Esophagus squamous epithelium (tissue), 5 donors: ENCODE data around the gene ABHD15. TPM values are rescaled to one million over a fixed set of nuclear protein-coding genes. Genes with fewer than 3 reads are reported as not detected.
"Not testable (repeated sequence)": the region's sequence is repeated elsewhere in the genome, so short reads cannot be mapped to it uniquely, and the experiment has no call there.

ENCODE experiments used
- DNase-seq: peaks from one replicate; lab custom pipeline; 2025; lab: John Stamatoyannopoulos, UW
- H3K27ac ChIP-seq, 4 donors: fragments of 200-600 bp; sonication (generic); one replicate each; pipeline ENCODE4 v1.5.1; 2016 to 2019; ENCODE audit warnings: mild to moderate bottlenecking in 1 of 4
- H3K27me3 ChIP-seq, 4 donors: fragments of 200-600 bp; sonication (generic); 1 replicate in 3 of 4; 2 replicates in 1 of 4; pipeline versions ENCODE4 v1.5.1 to v1.6.0; 2017 to 2021; ENCODE audit warnings: antibody characterized with exemption in 1 of 4
- H3K36me3 ChIP-seq, 3 donors: fragments of 200-600 bp; sonication (generic); one replicate each; pipeline ENCODE4 v1.5.1; 2016 to 2019
- H3K4me1 ChIP-seq, 3 donors: fragments of 200-600 bp; sonication (generic); one replicate each; pipeline ENCODE4 v1.5.1; 2017 to 2019
- H3K4me3 ChIP-seq, 4 donors: fragments of 200-600 bp; sonication (generic); 1 replicate in 3 of 4; 2 replicates in 1 of 4; pipeline ENCODE4 v1.5.1; 2016 to 2019; ENCODE audit warnings: mild to moderate bottlenecking in 2 of 4, moderate library complexity in 1 of 4
- H3K9me3 ChIP-seq, 3 donors: fragments of 200-600 bp; sonication (generic); one replicate each; pipeline ENCODE4 v1.5.1; 2016 to 2019
- POLR2A ChIP-seq, 4 donors: fragments of 450-650 bp; IDR thresholded peaks; one replicate each; pipeline ENCODE4 v1.6.1; 2017; ENCODE audit warnings: antibody characterized with exemption in 4 of 4, mild to moderate bottlenecking in 4 of 4, moderate library complexity in 3 of 4
- WGBS, 2 donors: methylation state at CpG; one replicate each; pipeline ENCODE4 v1.1.5; 2018; 5-methylcytosine and 5-hydroxymethylcytosine counted together
- intact Hi-C: fragments of 100-400 bp; cut with DNase I; formaldehyde crosslinking; loops from one replicate; pipeline ENCODE4 v1.15.0; 2022
- total RNA-seq, 4 donors: library from RNA; depleted of rRNA; stranded (reverse); fragments of >200 nt; gene quantifications; one replicate each; pipeline ENCODE4 v1.1.0, GENCODE V29; 2016
- TF ChIP-seq, protein P1 (sequence below), 6 experiments: fragments of 450-650 bp in 4 of 6; fragments of 200-600 bp in 2 of 6; sonication (generic) in 2 of 6; IDR thresholded peaks; one replicate each; pipeline ENCODE4 v1.5.1; 2016 to 2019; ENCODE audit warnings: antibody characterized with exemption in 6 of 6, mild to moderate bottlenecking in 4 of 6, moderate library complexity in 4 of 6
- donor health status: DM: yes; HTN: yes; CAD: no.

Gene ABHD15
- total RNA-seq, 4 donors from 2014 or later = 4.3 to 7.2 (median 5.4) TPM

DNA sequence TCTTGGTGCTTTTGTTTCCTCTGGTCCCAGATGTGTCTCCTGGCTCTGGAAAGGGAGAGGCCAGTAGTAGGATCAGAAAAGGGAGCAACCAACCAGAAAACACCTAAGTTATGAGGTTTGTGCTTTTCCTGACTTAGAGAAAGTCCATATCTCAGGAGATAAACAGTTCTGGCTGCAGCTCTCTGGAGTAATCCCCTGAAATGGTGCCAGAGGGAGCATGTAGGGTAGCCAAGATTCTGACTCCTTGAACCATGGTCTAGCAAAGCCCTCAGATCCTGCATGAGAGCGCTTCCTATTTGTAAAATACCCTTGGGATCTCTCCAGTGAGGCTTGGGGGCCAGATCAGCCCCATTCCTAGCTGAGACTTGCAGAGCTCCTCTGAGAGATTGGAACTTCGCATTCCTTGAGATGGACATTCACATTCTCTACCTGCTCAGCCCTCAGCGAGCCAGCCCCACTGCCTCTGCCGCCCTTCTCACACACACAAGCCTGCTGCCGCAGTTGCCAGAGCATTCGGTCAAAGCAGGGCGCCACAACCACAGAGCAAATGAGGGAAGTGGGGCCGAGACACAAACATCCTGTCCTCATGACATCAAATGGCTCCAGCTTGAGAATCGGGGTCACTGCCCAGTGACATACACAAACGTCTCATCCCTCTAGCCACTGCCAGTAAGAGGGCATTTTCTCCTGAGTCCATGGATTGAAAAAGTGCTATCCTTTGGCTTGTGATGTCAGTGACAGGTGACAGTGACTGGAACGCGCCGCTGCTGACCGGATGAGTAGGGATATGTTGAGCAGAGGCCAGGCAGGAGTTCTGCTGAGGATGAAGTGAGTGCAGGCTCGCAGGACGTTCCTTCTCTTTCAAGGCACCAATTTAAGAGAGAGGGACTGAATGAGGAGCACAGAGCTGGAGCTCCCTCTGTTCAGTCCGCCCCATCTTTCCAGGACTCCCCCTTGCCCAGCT, 5.0 kb downstream of the ABHD15 start:
- Histone ChIP-seq H3K4me3 (no peak overlapping the region), H3K9me3 (no peaks in the 10 kb centered on the region), H3K36me3 (peaks cover 0 to 16% (median 0%) of the 10 kb centered on the region in 3 donors), H3K4me1 (peaks cover 7 to 45% (median 20%) of the 10 kb centered on the region in 3 donors), H3K27me3 (no peaks in the 10 kb centered on the region), H3K27ac (peak overlapping the region in 3 of 4 donors; percentile 27 to 49 (median 40))
- no peak for DNase-seq
- WGBS, 2 donors = 80% methylated on average over 3 to 15 of the region's 17 CpGs
- TF ChIP-seq POLR2A (IDR thresholded peaks at IDR 0.05) = peak in 1 of 4 donors; percentile 38
- TF ChIP-seq, protein P1, sequence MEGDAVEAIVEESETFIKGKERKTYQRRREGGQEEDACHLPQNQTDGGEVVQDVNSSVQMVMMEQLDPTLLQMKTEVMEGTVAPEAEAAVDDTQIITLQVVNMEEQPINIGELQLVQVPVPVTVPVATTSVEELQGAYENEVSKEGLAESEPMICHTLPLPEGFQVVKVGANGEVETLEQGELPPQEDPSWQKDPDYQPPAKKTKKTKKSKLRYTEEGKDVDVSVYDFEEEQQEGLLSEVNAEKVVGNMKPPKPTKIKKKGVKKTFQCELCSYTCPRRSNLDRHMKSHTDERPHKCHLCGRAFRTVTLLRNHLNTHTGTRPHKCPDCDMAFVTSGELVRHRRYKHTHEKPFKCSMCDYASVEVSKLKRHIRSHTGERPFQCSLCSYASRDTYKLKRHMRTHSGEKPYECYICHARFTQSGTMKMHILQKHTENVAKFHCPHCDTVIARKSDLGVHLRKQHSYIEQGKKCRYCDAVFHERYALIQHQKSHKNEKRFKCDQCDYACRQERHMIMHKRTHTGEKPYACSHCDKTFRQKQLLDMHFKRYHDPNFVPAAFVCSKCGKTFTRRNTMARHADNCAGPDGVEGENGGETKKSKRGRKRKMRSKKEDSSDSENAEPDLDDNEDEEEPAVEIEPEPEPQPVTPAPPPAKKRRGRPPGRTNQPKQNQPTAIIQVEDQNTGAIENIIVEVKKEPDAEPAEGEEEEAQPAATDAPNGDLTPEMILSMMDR (IDR thresholded peaks at IDR 0.05) = no peak
- intact Hi-C loops = no loop called here

DNA sequence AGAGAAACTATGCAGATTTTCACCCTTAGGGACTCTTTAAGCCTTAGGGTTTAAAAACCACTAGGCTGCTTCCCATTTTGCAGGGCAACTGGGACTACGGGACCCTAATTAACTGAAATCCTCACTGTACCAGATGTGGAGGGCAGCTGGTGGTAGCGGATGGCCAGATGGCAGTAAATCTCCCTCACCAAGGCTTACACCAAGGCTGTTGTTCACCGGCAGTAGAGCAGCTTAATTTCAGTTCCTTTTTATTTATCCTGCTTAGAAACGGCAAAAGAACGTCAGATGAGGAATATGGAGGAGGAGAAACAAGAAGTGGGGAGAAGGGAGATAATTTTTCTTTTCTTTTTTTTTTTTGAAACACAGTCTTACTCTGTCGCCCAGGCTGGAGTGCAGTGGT, 6.5 kb downstream of the ABHD15 start:
- TF ChIP-seq POLR2A (IDR thresholded peaks at IDR 0.05) = no peak
- TF ChIP-seq, protein P1 (IDR thresholded peaks at IDR 0.05) = no peak
- Histone ChIP-seq H3K4me1 (peaks cover 0 to 30% (median 10%) of the 10 kb centered on the region in 3 donors), H3K9me3 (no peaks in the 10 kb centered on the region), H3K27ac (peak overlapping the region in 1 of 4 donors; percentile 49), H3K4me3 (no peak overlapping the region), H3K36me3 (peaks cover 0 to 16% (median 0%) of the 10 kb centered on the region in 3 donors), H3K27me3 (no peaks in the 10 kb centered on the region)
- WGBS, 2 donors = 77 to 93% methylated on average over 5 to 6 of the region's 6 CpGs
- no peak for DNase-seq
- intact Hi-C loops = no loop called here

DNA sequence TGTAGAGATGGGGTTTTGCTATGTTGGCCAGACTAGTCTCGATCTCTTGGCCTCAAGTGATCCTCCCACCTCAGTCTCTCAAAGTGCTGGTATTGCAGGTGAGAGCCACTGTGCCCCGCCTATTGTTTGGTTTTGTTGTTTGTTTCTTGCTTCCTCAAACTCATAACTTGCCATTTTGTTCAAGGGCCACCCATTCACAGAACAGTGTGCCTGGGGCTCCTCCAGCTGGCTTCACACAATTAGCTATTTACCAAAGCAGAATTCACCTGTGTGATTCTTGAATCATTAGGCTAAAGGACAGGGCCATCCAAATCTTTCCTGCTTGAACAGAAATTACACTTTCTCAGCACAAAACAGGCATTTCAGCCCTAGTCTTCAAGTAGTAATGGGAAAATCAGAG, 7.2 kb downstream of the ABHD15 start:
- Histone ChIP-seq H3K27me3 (no peaks in the 10 kb centered on the region), H3K4me3 (no peak overlapping the region), H3K36me3 (peaks cover 0 to 16% (median 0%) of the 10 kb centered on the region in 3 donors), H3K27ac (no peak overlapping the region), H3K9me3 (no peaks in the 10 kb centered on the region), H3K4me1 (peaks cover 0 to 24% (median 10%) of the 10 kb centered on the region in 3 donors)
- 91 to 95% methylated on average over 2 of the region's 2 CpGs for WGBS, 2 donors
- DNase-seq = no peak
- intact Hi-C loops = no loop called here
- no peak for TF ChIP-seq POLR2A (IDR thresholded peaks at IDR 0.05)
- TF ChIP-seq, protein P1 (IDR thresholded peaks at IDR 0.05) = no peak

DNA sequence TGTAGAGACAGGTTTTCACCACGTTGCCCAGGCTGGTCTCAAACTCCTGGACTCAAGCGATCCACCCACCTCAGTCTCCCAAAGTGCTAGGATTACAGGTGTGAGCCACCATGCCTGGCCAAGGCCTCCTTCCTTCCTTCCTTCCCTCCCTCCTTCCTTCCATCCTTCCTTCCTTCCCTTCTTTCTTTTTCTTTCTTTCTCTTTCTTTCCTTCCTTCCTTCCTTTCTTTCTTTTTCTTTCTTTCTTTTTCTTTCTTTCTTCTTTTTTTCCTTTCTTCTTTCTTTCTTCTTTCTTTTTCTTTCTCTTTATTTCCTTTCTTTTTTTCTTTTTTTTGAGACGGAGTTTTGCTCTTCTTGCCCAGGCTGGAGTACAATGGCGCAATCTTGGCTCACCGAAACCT, 8.7 kb downstream of the ABHD15 start:
- H3K4me3 ChIP-seq, intact Hi-C loops, H3K27ac ChIP-seq, H3K27me3 ChIP-seq, H3K9me3 ChIP-seq, DNase-seq: not testable (repeated sequence)
- WGBS, 2 donors = 82 to 89% methylated on average over 2 to 5 of the region's 5 CpGs
- peaks cover 0 to 16% (median 0%) of the 10 kb centered on the region in 3 donors for H3K36me3 ChIP-seq
- H3K4me1 ChIP-seq = peaks cover 0 to 17% (median 10%) of the 10 kb centered on the region in 3 donors

DNA sequence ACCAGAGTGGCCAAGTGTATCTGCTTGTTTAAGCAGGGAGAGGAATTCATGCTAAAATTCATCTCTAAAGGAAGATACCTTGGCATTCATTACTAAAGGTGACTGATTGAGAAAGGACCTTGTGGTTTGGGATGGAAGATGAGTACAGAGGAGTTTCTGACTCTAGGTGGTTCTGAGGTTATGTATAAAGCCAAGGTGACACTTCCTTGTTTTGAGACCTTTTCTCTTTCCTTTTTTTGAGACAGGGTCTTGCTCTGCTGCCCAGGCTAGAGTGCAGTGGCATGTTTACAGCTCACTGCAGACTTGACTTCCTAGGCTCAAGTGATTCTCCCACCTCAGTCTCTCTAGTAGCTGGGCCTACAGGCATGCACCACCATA, 9.1 kb downstream of the ABHD15 start:
- TF ChIP-seq, protein P1 (IDR thresholded peaks at IDR 0.05) = no peak
- no peak for TF ChIP-seq POLR2A (IDR thresholded peaks at IDR 0.05)
- Histone ChIP-seq H3K27me3 (no peaks in the 10 kb centered on the region), H3K4me1 (peaks cover 0 to 17% (median 10%) of the 10 kb centered on the region in 3 donors), H3K27ac (no peak overlapping the region), H3K4me3 (no peak overlapping the region), H3K9me3 (no peaks in the 10 kb centered on the region), H3K36me3 (peaks cover 0 to 14% (median 0%) of the 10 kb centered on the region in 3 donors)
- intact Hi-C loops = no loop called here
- no peak for DNase-seq
